Endothelial cell of umbilical vein (primary cell): ENCODE data around the gene ADAM22. TPM values are rescaled to one million over a fixed set of nuclear protein-coding genes. Genes with fewer than 3 reads are reported as not detected.

Experiments used
- BruUV-seq: library from RNA; stranded (reverse); fragments of 400-500 nt; replicated peaks from 2 replicates; lab custom pipeline; 2021; lab: Mats Ljungman, UMichigan
- CTCF ChIA-PET: fragments of 300-600, 350-600 bp; sonication (Branson Sonifier 250); formaldehyde crosslinking; loops from one replicate; lab custom pipeline; 2021; ENCODE audit warnings: antibody characterized with exemption, inconsistent platforms; lab: Charles Lee
- POLR2A ChIA-PET: fragments of 300-600, 350-600 bp; sonication (Branson Sonifier 250); formaldehyde crosslinking; loops from one replicate; lab custom pipeline; 2021; ENCODE audit warnings: antibody characterized with exemption, inconsistent platforms; lab: Charles Lee
- DNase-seq: peaks from one replicate; pipeline ENCODE4 v3.0.0-alpha.2; 2011; ENCODE audit warnings: low read depth, low spot score
- FAIRE-seq: peaks from 2 replicates; lab custom pipeline; 2011; peaks lifted over from hg19 to GRCh38; lab: Jason Lieb, UNC
- H2AFZ ChIP-seq: 2 replicates; pipeline ENCODE4 v1.6.0; 2012; ENCODE audit warnings: low read depth, low read length, control low read depth, inconsistent platforms
- H3K27ac ChIP-seq: 2 replicates; pipeline ENCODE4 v1.5.1; 2011; ENCODE audit warnings: low read depth, mild to moderate bottlenecking, control low read depth, low read length, moderate library complexity; ENCODE audit not compliant: insufficient read depth
- H3K27me3 ChIP-seq, 2 experiments: 2 replicates each; pipeline versions ENCODE4 v1.6.0 to v1.6.1; 2011; ENCODE audit warnings: low read length in 2 of 2, mixed read lengths in 1 of 2; ENCODE audit not compliant: control insufficient read depth in 2 of 2, insufficient read depth in 2 of 2
- H3K36me3 ChIP-seq, 2 experiments: 2 replicates in 1 of 2; 3 replicates in 1 of 2; pipeline ENCODE4 v1.5.1; 2011; ENCODE audit warnings: low read length in 2 of 2, mild to moderate bottlenecking in 1 of 2, moderate library complexity in 1 of 2; ENCODE audit not compliant: control insufficient read depth in 2 of 2, insufficient read depth in 2 of 2; ENCODE audit errors: extremely low read depth in 1 of 2
- H3K4me1 ChIP-seq: 3 replicates; pipeline ENCODE4 v1.5.1; 2011; ENCODE audit warnings: mild to moderate bottlenecking, low read length; ENCODE audit not compliant: control insufficient read depth, insufficient read depth; ENCODE audit errors: extremely low read depth
- H3K4me2 ChIP-seq: 2 replicates; pipeline ENCODE4 v1.6.1; 2011; ENCODE audit warnings: low read length, control low read depth, mixed read lengths; ENCODE audit not compliant: insufficient read depth
- H3K4me3 ChIP-seq, 3 experiments: fragments of 200-600 bp in 1 of 3; sonication (generic), shearing (Covaris generic) in 1 of 3; replicated peaks in 1 of 3; 2 replicates each; pipeline ENCODE4 v1.5.1; 2011 to 2016; ENCODE audit warnings: control low read depth in 3 of 3, low read length in 3 of 3, mild to moderate bottlenecking in 2 of 3, inconsistent platforms in 1 of 3, low read depth in 1 of 3, moderate library complexity in 1 of 3; ENCODE audit not compliant: insufficient read depth in 1 of 3
- H3K79me2 ChIP-seq: 2 replicates; pipeline ENCODE4 v1.6.0; 2012; ENCODE audit warnings: low read length, inconsistent platforms; ENCODE audit not compliant: control insufficient read depth, insufficient read depth
- H3K9ac ChIP-seq: replicated peaks from 2 replicates; pipeline ENCODE3; 2011; ENCODE audit warnings: low read length, control low read depth; ENCODE audit not compliant: insufficient read depth; ENCODE audit errors: extremely low read depth
- H3K9me1 ChIP-seq: replicated peaks from 3 replicates; pipeline ENCODE4 v1.6.0; 2011; ENCODE audit warnings: mild to moderate bottlenecking, low read length; ENCODE audit not compliant: control insufficient read depth, insufficient read depth; ENCODE audit errors: extremely low read depth
- H3K9me3 ChIP-seq: replicated peaks from 2 replicates; pipeline ENCODE4 v1.5.1; 2012; ENCODE audit warnings: low read length, inconsistent platforms; ENCODE audit not compliant: control insufficient read depth, insufficient read depth
- H4K20me1 ChIP-seq: replicated peaks from 2 replicates; pipeline ENCODE3; 2011; ENCODE audit warnings: mild to moderate bottlenecking, low read length; ENCODE audit not compliant: control insufficient read depth, insufficient read depth; ENCODE audit errors: extremely low read depth
- CTCF ChIP-seq, 2 donors: IDR thresholded peaks; 1 replicate in 1 of 2; 2 replicates in 1 of 2; pipeline ENCODE4 v1.5.1; 2011; ENCODE audit warnings: low read length in 2 of 2, mild to moderate bottlenecking in 2 of 2, moderate library complexity in 2 of 2, control low read depth in 1 of 2, inconsistent platforms in 1 of 2, low read depth in 1 of 2; ENCODE audit not compliant: insufficient read depth in 1 of 2; ENCODE audit errors: extremely low read depth in 1 of 2
- FOS ChIP-seq: IDR thresholded peaks from 2 replicates; pipeline ENCODE4 v1.6.1; 2011; ENCODE audit warnings: mild to moderate bottlenecking, low read length, moderate library complexity, borderline replicate concordance; ENCODE audit not compliant: insufficient read depth
- GATA2 ChIP-seq: IDR thresholded peaks from 2 replicates; pipeline ENCODE4 v1.7.0; 2011; ENCODE audit warnings: low read depth, mild to moderate bottlenecking, moderate library complexity, mixed read lengths, low read length; ENCODE audit not compliant: insufficient read length, insufficient read depth
- JUN ChIP-seq: IDR thresholded peaks from 2 replicates; pipeline ENCODE4 v1.6.1; 2011; ENCODE audit warnings: borderline replicate concordance, low read depth; ENCODE audit not compliant: insufficient read length, insufficient read depth
- MAX ChIP-seq: IDR thresholded peaks from 2 replicates; pipeline ENCODE4 v1.6.1; 2011; ENCODE audit not compliant: insufficient read depth, insufficient read length
- MYC ChIP-seq: IDR thresholded peaks from one replicate; pipeline ENCODE4 v1.6.1; 2011; ENCODE audit warnings: mild to moderate bottlenecking, low read depth, low read length
- POLR2A ChIP-seq: IDR thresholded peaks from 2 replicates; pipeline ENCODE4 v1.6.1; 2012; ENCODE audit warnings: low read depth, mild to moderate bottlenecking, control low read depth, low read length
- POLR2AphosphoS5 ChIP-seq: IDR thresholded peaks from 2 replicates; pipeline ENCODE4 v1.6.1; 2012; ENCODE audit warnings: low read depth, mild to moderate bottlenecking, control low read depth, low read length, moderate library complexity; ENCODE audit not compliant: insufficient read depth
- dilution Hi-C: fragments of 300-500 bp; cut with MboI; formaldehyde crosslinking; loops from one replicate; pipeline ENCODE4 v1.15.0; 2019; ENCODE audit warnings: low sequenced_read_pairs; ENCODE audit not compliant: extremely low pct_ligation_motif_present
- intact Hi-C: fragments of 100-400 bp; cut with micrococcal nuclease; formaldehyde crosslinking; loops from one replicate; pipeline ENCODE4 v1.10.0; 2022
- polyA plus RNA-seq, 4 experiments: library from polyadenylated mRNA; depleted of rRNA in 3 of 4; stranded (reverse) in 3 of 4; unstranded in 1 of 4; fragments of >200 nt; gene quantifications; 2 replicates each; pipeline versions ENCODE4 v1.2.1 to v1.2.3, GENCODE V29; 2011 to 2012; ENCODE audit warnings: missing spikeins in 1 of 4
- total RNA-seq: library from RNA; stranded (reverse); gene quantifications from 2 replicates; pipeline ENCODE4 v1.2.3, GENCODE V29; 2021

The ADAM22 gene
- total and polyA plus RNA-seq, 2 donors (not counting 3 experiments of a cell fraction or from before 2014, with no cell fraction given), result 0.33 to 0.53 TPM

DNA sequence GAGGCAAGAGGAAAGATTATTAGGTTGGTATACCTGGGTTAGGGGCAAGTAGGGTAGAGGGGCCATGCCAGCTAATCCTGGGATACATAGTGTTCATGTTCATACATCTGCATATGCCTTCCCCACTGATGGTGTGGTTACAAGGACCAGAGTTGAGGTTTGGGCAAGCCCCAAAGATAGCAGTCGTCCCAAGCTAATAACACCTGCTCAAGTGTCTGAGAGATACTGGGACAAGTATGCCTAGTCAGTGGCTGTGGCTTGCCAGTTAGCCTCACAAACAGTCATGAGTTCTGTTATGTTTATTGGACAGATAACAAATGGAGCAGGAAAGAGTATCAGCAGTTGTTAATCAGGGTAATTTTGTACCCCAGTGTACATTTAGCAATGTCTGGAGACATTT lies 139.6 kb downstream of the ADAM22 start:
- H3K9me1 ChIP-seq, result no peaks in the 10 kb centered on the region
- H3K9ac ChIP-seq, result no peak overlapping the region
- H3K4me1 ChIP-seq, result no peaks in the 10 kb centered on the region
- H3K27ac ChIP-seq, result no peak overlapping the region
- H3K9me3 ChIP-seq, result no peaks in the 10 kb centered on the region
- no peak overlapping the region for H3K4me3 ChIP-seq
- DNase-seq, result no peak
- POLR2A ChIA-PET, result no interaction called here
- CTCF ChIA-PET, result no interaction called here
- no peaks in the 10 kb centered on the region for H3K79me2 ChIP-seq
- no TSS peak for BruUV-seq
- H3K27me3 ChIP-seq, result no peaks in the 10 kb centered on the region
- dilution Hi-C loops (no loop called here), intact Hi-C loops (no loop called here)
- no peaks in the 10 kb centered on the region for H3K36me3 ChIP-seq
- no peak for TF ChIP-seq GATA2
- TF ChIP-seq MAX, result no peak
- TF ChIP-seq POLR2A, result no peak
- no peak overlapping the region for H3K4me2 ChIP-seq
- no peaks in the 10 kb centered on the region for H4K20me1 ChIP-seq
- H2AFZ ChIP-seq, result no peak overlapping the region
- FAIRE-seq, result no peak

DNA sequence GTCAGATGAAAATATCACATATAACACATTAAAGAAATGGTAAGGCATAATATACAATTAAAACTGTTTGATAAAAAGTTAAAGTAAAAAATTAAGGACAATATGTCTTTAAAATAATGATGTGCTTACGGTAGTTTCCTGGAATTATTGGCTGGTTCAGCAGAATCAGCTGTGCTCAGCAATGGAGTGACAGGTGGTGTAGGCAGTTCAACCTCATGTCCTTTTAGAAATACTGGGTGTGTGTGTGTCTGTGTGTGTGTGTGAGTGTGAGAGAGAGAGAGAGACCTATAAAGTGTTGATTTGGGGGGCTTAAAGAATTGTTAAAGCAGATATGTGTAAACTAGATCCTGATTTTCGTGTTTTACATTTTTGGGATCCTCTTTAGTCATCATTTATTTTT lies 141.2 kb downstream of the ADAM22 start:
- H3K27ac ChIP-seq, result no peak overlapping the region
- POLR2A ChIA-PET, result no interaction called here
- FAIRE-seq (no peak), DNase-seq (no peak)
- no peaks in the 10 kb centered on the region for H3K27me3 ChIP-seq
- H3K9me1 ChIP-seq, result no peaks in the 10 kb centered on the region
- intact Hi-C loops (no loop called here), dilution Hi-C loops (no loop called here)
- no peak overlapping the region for H3K9ac ChIP-seq
- H3K9me3 ChIP-seq, result no peaks in the 10 kb centered on the region
- H2AFZ ChIP-seq, result no peak overlapping the region
- H3K4me1 ChIP-seq, result no peaks in the 10 kb centered on the region
- no peak for TF ChIP-seq MAX
- no peak for TF ChIP-seq FOS
- no peak for TF ChIP-seq POLR2AphosphoS5
- no peak for TF ChIP-seq JUN
- TF ChIP-seq CTCF (IDR thresholded peaks at IDR 0.05; ENCODE audit: extremely low read depth in 1 of 2, insufficient read depth in 1 of 2, low read depth in 1 of 2, low read length in 2 of 2), result no peak
- TF ChIP-seq GATA2, result no peak
- TF ChIP-seq MYC, result no peak
- TF ChIP-seq POLR2A, result no peak
- H3K4me3 ChIP-seq, result no peak overlapping the region
- CTCF ChIA-PET, result no interaction called here
- H3K4me2 ChIP-seq, result no peak overlapping the region
- no peaks in the 10 kb centered on the region for H3K36me3 ChIP-seq
- no peaks in the 10 kb centered on the region for H4K20me1 ChIP-seq
- no TSS peak for BruUV-seq
- H3K79me2 ChIP-seq, result no peaks in the 10 kb centered on the region
